ENCODE data around the gene MTFR1L. TPM values are rescaled to one million over a fixed set of nuclear protein-coding genes. Genes with fewer than 3 reads are reported as not detected.
A peak's percentile ranks its signal among the peaks of the same experiment; 100 is the strongest.

MTFR1L gene
- total RNA-seq, 6 experiments from 2014 or later, result 30.8 to 48.9 (median 43.3) TPM

- no peaks in the 10 kb centered on the region for H3K36me3 ChIP-seq
- no peak overlapping the region for H3K4me3 ChIP-seq
These were observed 22.8 kb upstream of the MTFR1L start for GRCh38 chr1:25796811-25797458.

DNA sequence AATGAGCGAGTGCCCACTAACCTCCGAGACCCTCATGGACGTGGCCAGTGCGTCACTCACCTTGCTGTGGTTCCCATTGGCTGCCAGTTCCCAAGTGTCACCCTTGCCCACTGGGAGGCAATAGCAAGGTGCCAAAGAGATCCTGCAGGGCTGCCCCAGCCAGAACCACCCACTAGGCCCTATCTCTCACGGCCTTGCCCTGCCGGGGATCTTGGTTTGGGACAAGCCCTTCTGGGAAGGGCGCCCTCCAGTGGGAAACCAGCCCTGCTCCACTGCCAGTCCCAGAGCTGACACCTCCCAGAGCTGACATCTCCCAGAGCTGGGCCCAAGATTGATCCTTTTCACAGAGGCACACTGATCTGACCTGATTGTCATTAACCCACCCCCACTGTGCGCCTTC lies 21.8 kb upstream of the MTFR1L start:
- no peak overlapping the region for H3K27ac ChIP-seq
- WGBS (ENCODE audit: insufficient coverage, low coverage, low lambda C conversion rate, missing lambda C conversion rate), result no CpG with 5 or more reads among the region's 8 CpGs

More at GRCh38 chr1:25796811-25797458, 22.8 kb upstream of the MTFR1L start:
- H3K4me1 ChIP-seq, result peaks cover 0 to 10% (median 0%) of the 10 kb centered on the region in 4 donors
- TF ChIP-seq, protein P1, sequence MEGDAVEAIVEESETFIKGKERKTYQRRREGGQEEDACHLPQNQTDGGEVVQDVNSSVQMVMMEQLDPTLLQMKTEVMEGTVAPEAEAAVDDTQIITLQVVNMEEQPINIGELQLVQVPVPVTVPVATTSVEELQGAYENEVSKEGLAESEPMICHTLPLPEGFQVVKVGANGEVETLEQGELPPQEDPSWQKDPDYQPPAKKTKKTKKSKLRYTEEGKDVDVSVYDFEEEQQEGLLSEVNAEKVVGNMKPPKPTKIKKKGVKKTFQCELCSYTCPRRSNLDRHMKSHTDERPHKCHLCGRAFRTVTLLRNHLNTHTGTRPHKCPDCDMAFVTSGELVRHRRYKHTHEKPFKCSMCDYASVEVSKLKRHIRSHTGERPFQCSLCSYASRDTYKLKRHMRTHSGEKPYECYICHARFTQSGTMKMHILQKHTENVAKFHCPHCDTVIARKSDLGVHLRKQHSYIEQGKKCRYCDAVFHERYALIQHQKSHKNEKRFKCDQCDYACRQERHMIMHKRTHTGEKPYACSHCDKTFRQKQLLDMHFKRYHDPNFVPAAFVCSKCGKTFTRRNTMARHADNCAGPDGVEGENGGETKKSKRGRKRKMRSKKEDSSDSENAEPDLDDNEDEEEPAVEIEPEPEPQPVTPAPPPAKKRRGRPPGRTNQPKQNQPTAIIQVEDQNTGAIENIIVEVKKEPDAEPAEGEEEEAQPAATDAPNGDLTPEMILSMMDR (IDR thresholded peaks at IDR 0.05), result peak; percentile 67 to 86 (median 83)
- TF ChIP-seq POLR2A (IDR thresholded peaks at IDR 0.05), result no peak
- peak overlapping the region in 1 of 3 donors; percentile 54 for H3K27ac ChIP-seq
- no peaks in the 10 kb centered on the region for H3K27me3 ChIP-seq
- H3K9me3 ChIP-seq, result no peaks in the 10 kb centered on the region
- ATAC-seq, result peak; percentile 68 to 81 (median 74)
- WGBS (ENCODE audit: insufficient coverage, low coverage, low lambda C conversion rate, missing lambda C conversion rate), result under 1% methylated on average over 17 of the region's 19 CpGs
- intact Hi-C loops (cut with DNase I), result loop anchor here (10.0 kb wide), 1 partner anchor 182 kb away; the partner anchor contains the start of gene MAN1C1 (in 2 of the 2)
- DNase-seq, result peak; percentile 86 to 87 (median 86)

GRCh38 chr1:25798666-25799351 lies 20.9 kb upstream of the MTFR1L start:
- intact Hi-C loops (cut with DNase I), result loop anchor here (10.0 kb wide), 1 partner anchor 184 kb away; the partner anchor contains the start of gene MAN1C1 (in 2 of the 2)
- no peak for DNase-seq
- TF ChIP-seq POLR2A (IDR thresholded peaks at IDR 0.05), result no peak
- TF ChIP-seq, protein P1 (IDR thresholded peaks at IDR 0.05), result no peak
- H3K4me3 ChIP-seq, result no peak overlapping the region
- H3K27ac ChIP-seq, result no peak overlapping the region
- H3K9me3 ChIP-seq, result no peaks in the 10 kb centered on the region
- ATAC-seq, result no peak
- peaks cover 0 to 10% (median 0%) of the 10 kb centered on the region in 4 donors for H3K4me1 ChIP-seq
- no peaks in the 10 kb centered on the region for H3K27me3 ChIP-seq
- WGBS (ENCODE audit: insufficient coverage, low coverage, low lambda C conversion rate, missing lambda C conversion rate), result 54% methylated on average over 5 of the region's 8 CpGs
- no peaks in the 10 kb centered on the region for H3K36me3 ChIP-seq

More for the DNA sequence above, 21.8 kb upstream of the MTFR1L start:
- no peaks in the 10 kb centered on the region for H3K36me3 ChIP-seq
- H3K4me3 ChIP-seq, result no peak overlapping the region
- H3K27me3 ChIP-seq, result no peaks in the 10 kb centered on the region
- H3K4me1 ChIP-seq, result peaks cover 0 to 10% (median 0%) of the 10 kb centered on the region in 4 donors
- H3K9me3 ChIP-seq, result no peaks in the 10 kb centered on the region
- DNase-seq (no peak), ATAC-seq (peak; percentile 17 to 35 (median 32))
- no peak for TF ChIP-seq POLR2A (IDR thresholded peaks at IDR 0.05)
- TF ChIP-seq, protein P1 (IDR thresholded peaks at IDR 0.05), result peak; percentile 31 to 48 (median 40)
- intact Hi-C loops (cut with DNase I), result loop anchor here (10.0 kb wide), 1 partner anchor 183 kb away; the partner anchor contains the start of gene MAN1C1 (in 2 of the 2)

DNA sequence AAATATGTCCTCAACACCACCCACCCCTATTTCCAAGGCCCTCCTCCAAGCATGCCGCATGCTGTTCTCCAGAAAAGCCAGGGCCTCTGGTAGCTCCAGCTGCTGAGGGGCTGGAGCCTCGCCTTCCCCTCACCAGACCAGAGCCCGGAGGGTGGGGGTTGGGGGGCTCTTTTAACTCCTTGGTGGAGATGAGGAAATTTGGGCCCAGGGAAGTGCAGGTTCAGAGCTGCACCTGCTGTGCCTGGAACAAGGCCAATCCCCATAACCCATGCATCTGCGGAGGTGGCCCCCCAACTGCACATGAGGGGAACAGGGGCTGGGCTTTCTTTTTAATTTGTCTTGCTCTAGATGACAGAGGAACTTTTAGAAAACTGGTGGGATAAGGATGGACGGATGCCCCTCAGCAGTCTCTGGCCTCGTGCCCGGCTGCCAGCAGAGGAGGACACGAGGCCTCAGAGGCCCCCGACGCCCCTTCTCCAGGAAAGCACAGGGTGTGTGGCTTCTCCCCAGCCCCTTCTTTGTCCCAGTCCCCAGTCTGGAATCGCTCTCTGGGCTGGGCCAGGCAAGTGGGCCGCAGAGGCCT lies 20.3 kb upstream of the MTFR1L start:
- DNase-seq (no peak), ATAC-seq (no peak)
- peaks cover 0 to 10% (median 0%) of the 10 kb centered on the region in 4 donors for H3K4me1 ChIP-seq
- intact Hi-C loops (cut with DNase I), result loop anchor here (10.0 kb wide), 1 partner anchor 185 kb away; the partner anchor contains the start of gene MAN1C1 (in 2 of the 2)
- H3K27ac ChIP-seq, result peak overlapping the region in 2 of 3 donors; percentile 41 to 58
- H3K4me3 ChIP-seq, result peak overlapping the region; percentile 34 to 61 (median 47)
- no peak for TF ChIP-seq POLR2A (IDR thresholded peaks at IDR 0.05)
- TF ChIP-seq, protein P1 (IDR thresholded peaks at IDR 0.05), result no peak
- 20% methylated on average over 1 of the region's 12 CpGs for WGBS (ENCODE audit: insufficient coverage, low coverage, low lambda C conversion rate, missing lambda C conversion rate)
- H3K9me3 ChIP-seq, result no peaks in the 10 kb centered on the region
- H3K36me3 ChIP-seq, result no peaks in the 10 kb centered on the region
- no peaks in the 10 kb centered on the region for H3K27me3 ChIP-seq
